HL-60 (cell line): ENCODE data around the gene GPR34.

ENCODE experiments used
- DNase-seq, 2 experiments: peaks; one replicate each; pipeline ENCODE4 v3.0.0-alpha.2; 2010 to 2020; ENCODE audit warnings: low read depth in 1 of 2, low spot score in 1 of 2
- H3K27ac ChIP-seq: fragments of 250-450 bp; sonication (Bioruptor Pico); replicated peaks from 2 replicates; pipeline ENCODE4 v1.5.1; 2020; ENCODE audit warnings: mild to moderate bottlenecking, moderate library complexity
- H3K27me3 ChIP-seq: fragments of 250-450 bp; sonication (Bioruptor Pico); 2 replicates; pipeline ENCODE4 v1.5.1; 2021; ENCODE audit warnings: mild to moderate bottlenecking, moderate library complexity; ENCODE audit not compliant: insufficient read depth, poor library complexity, severe bottlenecking
- H3K4me3 ChIP-seq: replicated peaks from 2 replicates; pipeline ENCODE4 v1.5.1; 2011; ENCODE audit warnings: mild to moderate bottlenecking, control low read depth, low read length; ENCODE audit not compliant: insufficient read depth
- GABPA ChIP-seq: IDR thresholded peaks from 2 replicates; pipeline ENCODE4 v1.6.1; 2012; ENCODE audit warnings: low read depth
- POLR2AphosphoS5 ChIP-seq: IDR thresholded peaks from 2 replicates; pipeline ENCODE4 v1.6.1; 2012; ENCODE audit warnings: low read depth
- REST ChIP-seq: IDR thresholded peaks from 2 replicates; pipeline ENCODE4 v1.6.1; 2012; ENCODE audit warnings: low read depth; ENCODE audit not compliant: insufficient replicate concordance
- SPI1 ChIP-seq: IDR thresholded peaks from 2 replicates; pipeline ENCODE4 v1.6.1; 2012; ENCODE audit warnings: low read depth, mild to moderate bottlenecking, borderline replicate concordance
- TF ChIP-seq, protein P1 (sequence below): IDR thresholded peaks from one replicate; pipeline ENCODE4 v1.5.1; 2011; ENCODE audit warnings: low read length, control low read depth, inconsistent platforms; ENCODE audit not compliant: insufficient read depth

Gene GPR34

DNA sequence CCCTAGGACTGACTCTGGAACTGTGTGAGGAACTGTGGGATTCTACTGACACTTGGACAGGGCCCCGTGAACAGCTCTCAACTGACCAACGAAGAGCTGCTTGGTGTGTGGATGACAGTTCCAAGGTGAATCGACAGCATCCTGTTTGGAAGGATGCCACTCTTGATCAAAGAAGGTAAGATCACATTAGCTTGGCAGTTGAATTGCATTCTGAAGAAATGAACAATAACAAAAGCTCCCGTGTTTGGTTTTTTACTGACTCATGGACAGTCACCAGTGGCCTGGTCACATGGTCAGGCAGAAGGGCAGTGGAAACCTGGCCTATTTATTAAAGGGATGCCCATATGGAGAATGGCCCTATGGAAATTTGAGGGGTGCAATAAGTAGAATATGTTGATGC, 33.1 kb upstream of the GPR34 start:
- no peak for TF ChIP-seq SPI1
- TF ChIP-seq, protein P1, sequence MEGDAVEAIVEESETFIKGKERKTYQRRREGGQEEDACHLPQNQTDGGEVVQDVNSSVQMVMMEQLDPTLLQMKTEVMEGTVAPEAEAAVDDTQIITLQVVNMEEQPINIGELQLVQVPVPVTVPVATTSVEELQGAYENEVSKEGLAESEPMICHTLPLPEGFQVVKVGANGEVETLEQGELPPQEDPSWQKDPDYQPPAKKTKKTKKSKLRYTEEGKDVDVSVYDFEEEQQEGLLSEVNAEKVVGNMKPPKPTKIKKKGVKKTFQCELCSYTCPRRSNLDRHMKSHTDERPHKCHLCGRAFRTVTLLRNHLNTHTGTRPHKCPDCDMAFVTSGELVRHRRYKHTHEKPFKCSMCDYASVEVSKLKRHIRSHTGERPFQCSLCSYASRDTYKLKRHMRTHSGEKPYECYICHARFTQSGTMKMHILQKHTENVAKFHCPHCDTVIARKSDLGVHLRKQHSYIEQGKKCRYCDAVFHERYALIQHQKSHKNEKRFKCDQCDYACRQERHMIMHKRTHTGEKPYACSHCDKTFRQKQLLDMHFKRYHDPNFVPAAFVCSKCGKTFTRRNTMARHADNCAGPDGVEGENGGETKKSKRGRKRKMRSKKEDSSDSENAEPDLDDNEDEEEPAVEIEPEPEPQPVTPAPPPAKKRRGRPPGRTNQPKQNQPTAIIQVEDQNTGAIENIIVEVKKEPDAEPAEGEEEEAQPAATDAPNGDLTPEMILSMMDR: no peak
- no peak for TF ChIP-seq REST
- no peak for TF ChIP-seq POLR2AphosphoS5
- TF ChIP-seq GABPA: no peak
- DNase-seq: no peak
- no peak overlapping the region for H3K27ac ChIP-seq
- no peak overlapping the region for H3K4me3 ChIP-seq
- no peaks in the 10 kb centered on the region for H3K27me3 ChIP-seq

DNA sequence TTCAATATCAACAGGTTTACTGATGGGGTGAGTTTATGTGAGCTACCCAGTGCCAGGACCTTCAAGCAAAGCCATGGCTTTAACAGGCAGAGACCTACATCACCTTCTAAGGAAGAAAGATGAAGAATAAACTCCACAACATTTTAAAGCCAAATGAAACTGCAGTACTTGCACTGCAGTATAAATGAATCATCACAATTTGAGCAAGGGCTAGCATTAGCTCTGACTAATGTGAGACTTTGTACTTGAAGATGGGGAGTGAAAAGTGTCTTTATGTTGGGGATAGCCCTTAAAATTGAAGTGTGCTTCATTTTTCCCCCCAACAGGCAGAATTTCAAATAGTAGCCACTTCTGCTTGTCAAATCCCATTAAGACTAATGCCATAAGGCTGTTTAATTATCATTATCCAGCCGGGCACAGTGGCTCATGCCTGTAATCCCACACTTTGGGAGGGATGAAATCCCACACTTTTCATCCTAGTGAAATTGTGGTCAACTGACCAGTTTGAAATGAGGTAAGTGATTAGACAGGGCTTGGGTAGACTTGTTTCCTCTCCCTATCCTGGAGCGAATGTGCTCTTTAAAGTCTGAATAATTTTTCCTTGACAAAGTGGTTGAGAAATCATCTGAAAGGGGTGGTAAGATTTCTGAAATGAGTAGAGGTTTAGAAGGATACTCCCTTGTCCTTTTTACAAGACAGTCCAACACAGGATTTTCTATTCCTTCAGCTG, 27.2 kb upstream of the GPR34 start:
- no peak overlapping the region for H3K27ac ChIP-seq
- no peak overlapping the region for H3K4me3 ChIP-seq
- H3K27me3 ChIP-seq: no peaks in the 10 kb centered on the region
- no peak for DNase-seq
- TF ChIP-seq GABPA (no peak), SPI1 (no peak), REST (no peak), POLR2AphosphoS5 (no peak)
- TF ChIP-seq, protein P1: no peak

- no peak for TF ChIP-seq GABPA
- no peak for TF ChIP-seq REST
- TF ChIP-seq POLR2AphosphoS5: no peak
- TF ChIP-seq, protein P1: no peak
- TF ChIP-seq SPI1: no peak
- DNase-seq: no peak
- H3K27ac ChIP-seq: no peak overlapping the region
- H3K4me3 ChIP-seq: no peak overlapping the region
- no peaks in the 10 kb centered on the region for H3K27me3 ChIP-seq
These were observed 24.3 kb upstream of the GPR34 start for GRCh38 chrX:41664375-41664901.
